Measurements from ENCODE around the gene CCDC12.

Gene CCDC12

DNA sequence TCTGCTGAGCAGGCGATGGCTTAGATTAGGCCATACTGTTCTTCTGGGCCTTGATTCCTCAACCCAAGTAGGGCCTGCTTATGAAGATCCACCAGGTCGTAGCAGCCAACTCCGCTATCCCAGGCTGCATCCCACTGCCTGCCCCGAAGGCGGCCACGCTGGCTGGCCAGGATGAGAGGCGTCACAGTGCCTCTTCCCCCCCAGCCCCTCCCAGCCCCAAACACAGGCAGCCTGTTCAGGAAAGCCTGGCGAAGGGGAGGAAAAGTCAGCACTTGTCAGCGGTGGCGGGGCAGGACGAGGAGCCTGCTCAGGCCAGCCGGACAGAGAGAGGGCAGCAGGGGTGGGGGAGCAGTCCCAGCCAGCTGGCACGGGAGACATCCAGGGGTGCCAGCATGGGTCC lies 87.8 kb downstream of the CCDC12 start:
- no peak for DNase-seq

DNA sequence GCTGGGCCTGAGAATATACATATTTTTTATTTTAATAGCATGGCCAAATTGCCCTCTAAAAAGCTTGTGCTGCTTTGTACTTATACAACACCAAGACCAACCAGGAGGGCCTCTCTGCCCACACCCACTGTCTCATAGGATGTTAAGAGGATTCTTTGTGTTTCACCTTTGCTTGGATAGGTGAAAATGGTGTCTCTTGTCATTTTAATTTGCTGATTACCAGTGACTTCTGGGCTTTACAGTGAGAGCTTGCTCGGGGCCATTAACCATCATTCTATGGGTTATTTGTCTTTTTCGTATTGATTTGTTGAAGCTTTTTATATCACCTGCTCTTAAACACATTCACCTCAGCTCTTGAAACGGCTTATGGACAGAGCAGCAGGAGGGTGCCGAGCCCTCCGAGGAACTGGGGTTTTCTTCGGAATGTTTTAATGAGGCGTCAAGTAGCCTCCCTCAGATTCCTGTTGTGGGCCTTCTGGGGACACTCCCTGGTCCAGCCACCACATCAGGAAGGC lies 88.5 kb downstream of the CCDC12 start:
- no peak for DNase-seq

DNA sequence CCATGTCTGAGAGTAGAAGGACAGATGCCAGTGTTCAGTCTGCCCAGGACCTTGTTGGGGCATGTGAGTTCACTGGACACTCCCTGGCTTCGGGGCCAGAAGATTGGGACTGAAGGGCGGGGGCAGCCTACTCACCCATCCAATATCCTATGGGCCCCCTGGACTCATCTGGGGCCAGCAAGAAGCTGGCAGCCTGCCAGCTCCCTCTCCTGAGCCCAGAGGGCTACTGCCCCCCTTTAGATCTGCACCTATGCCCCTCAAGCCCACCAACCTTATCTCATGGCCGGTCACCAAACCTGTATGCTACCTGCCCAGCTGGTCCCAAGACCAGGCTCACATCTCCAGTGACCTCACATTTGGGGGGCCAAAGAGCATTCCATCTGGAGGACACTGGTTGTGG lies 90.9 kb downstream of the CCDC12 start:
- no peak for DNase-seq

DNA sequence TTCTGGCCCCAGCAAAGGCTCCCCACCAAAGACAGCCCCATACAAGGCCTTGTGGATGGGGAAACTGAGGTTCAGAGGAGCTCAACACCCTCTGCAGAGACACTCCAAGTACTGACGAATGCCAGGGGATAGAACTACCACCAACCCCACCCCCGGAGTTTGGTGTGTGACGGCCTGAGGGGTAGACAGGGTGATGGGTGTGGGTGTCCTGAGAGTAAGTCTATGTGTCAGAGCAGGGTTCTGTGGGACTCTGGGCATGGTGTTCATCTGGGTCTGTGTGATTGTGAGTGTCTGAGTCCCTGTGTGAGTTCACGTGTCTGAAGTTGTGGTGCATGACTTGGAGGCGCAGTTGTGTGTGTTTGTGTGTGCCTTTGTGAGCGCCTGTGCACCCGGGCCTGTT lies 91.6 kb downstream of the CCDC12 start:
- no peak for DNase-seq

DNA sequence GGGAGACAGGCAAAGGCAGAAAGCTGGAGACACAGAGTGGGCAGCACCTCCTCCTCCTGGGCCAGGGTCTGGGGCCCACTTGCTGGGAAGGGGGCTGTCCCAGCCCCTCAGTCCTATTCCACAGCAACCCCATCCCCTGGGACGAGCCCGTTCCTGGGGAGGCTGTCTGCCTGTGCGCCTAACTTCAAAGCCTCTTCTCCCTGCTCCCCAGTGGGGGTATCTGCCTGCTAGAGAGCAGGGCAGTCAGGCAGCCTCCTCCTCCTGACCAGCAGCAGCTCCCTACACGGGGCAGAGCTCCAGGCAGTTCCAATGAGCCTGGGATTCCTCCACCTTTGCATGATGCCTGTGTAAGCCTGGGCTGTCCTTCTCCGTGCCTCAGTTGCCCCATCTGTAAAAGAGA lies 92.1 kb downstream of the CCDC12 start:
- no peak for DNase-seq

DNA sequence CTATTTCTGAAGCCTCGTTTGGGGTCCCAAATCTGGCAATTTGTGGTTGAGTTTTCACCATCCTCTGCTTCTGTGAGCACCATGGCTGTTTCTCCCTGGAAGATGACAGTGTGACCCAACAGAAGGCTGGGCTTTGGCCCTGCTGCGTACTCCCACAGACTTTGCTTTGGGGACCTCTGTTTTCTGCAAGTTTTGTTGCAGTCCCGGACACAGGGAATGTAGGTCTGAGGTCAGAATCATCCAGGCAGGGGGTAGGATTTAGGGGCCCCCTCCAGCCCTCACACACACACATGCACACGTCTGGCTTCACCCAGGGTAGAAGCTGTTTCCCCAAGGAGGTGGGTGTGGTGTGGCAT lies 92.7 kb downstream of the CCDC12 start:
- DNase-seq: no peak

DNA sequence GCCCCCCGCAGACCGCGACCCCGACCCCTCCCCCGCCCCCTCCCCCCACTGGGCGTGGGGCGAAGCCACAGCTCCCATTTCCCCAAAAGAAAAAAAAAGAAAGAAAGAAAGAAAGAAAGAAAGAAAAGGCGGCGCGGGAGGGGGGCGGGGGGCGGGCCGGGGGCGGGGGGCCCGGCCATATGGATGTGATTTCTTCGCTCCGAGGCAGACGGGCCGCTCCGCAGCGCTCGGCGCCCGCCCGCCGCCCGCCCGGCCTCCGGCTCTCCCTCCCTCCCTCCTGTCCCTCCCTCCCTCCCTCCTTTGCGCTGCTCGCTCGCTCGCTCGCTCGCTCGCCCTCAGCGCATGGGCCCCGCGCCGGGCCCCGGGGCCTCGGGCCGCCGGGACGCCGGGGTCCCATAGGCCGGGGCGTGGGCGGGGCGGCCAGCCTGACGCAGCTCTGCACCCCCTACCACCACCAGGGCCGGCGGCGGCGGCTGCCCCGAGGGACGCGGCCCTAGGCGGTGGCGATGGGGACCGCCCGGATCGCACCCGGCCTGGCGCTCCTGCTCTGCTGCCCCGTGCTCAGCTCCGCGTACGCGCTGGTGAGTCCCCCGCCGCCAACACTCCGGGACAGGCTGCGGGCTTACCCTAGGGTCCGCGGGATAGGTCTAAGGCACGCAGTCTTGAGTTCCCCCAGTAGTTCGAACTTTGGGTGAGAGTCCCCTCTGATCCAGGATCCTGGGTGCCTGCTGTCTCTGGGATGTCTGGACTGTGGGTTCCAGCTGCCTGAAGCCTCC lies 93.3 kb downstream of the CCDC12 start:
- DNase-seq: peak; percentile 45

DNA sequence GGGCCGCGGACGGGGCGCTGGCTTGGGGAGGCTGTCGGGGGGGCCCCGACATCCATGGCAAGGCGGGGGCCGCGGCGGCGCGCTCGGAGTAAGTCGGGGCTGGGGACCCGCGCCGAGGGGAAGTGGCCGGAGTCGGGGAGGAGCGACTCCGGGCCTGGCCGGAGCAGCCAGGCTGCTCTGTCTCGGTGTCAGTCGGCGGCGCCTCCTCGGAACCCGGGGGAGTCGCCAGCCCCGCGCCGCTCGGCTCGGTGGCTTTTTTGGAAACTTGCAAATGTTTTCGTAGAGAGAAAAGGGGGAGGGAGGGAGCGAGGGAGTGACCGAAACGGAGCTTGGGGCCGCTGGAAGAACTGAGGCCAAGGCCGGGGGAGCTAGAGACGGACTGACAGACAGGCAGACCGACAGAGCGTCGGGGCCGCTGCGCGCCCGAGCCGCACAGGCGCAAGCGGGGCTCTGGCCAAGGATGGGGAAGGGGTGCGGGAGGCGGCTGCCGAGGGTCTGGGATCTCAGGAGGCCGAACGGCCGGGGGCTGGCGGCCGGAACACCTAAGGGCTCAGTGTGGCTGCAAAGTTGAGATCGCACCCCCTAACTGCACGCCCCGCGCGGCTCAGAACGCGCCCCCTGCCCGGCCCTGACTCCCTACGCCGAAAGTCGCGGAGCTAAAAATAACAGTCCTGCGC lies 94.0 kb downstream of the CCDC12 start:
- peak; percentile 38 for DNase-seq

DNA sequence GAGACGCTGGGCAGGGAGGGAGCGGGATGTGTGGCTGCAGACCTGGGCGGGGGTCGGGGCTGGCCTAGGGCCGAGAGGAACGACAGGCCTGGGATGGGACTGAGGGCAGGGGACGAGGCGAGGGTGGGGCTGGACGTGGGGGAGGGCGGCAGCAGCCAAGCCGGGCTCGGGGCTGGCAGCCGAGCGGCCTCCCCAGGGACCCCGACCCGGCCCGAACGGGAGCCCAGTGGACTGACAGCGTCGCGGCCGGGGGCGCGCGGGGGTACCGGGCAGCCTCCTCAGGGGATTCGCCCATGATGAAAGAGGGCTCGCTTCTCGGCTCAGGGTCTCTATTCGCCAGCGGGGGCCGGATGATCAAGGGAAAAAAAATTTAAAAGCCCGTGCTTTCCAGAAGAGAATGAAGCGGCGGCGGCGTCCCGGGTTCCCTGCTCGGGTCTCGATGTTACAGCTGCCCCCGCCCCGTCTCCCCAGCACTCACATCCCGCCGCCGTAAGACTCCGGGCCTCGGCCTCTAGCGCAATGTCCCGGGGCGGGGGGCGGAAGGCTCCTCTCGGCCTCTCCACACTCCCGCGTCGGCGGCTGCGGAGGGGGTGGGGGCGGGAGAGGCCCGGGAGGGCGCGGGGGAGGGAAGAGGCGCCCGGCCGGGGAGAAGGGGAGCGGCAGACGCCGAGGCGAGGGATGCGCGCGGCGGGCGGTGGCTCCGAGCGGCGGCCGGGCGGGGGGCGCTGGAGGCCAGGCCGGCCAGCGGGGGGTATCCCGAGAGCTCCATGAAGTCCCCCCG lies 94.8 kb downstream of the CCDC12 start:
- DNase-seq: peak; percentile 45

DNA sequence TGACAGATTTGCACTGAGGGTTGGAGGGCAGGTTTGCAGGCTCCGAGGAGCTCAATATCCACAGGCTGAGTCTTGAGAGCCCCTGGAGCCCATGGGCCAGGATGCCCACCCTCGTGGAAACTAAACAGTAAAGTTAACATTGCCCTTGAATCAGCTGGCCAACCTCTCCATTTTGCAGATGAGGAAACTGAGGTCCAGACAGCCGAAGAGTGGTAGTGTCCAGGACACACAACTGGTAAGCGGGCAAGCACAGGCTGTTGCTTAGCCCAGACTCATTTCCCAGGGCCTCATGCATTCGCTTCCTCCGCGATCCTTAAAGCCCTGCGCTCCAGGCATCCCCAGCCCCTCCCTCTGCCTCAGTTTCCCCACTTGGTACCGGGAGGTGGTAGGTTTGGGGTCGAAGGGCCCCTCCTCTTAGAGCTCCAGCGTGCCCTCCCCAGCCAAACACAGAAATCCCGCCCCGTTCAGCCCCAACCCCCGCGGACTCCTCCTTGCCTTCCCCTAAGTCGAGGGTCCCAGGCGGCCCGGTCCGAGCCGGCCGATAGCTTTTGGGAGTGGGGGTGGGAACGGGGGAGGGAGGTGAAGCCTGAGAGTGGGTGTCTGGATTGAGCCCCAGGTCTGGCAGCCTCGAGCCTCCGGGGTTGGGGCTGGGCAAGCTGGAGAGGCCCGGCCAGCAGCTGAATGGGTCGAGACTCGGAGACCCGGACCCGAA lies 95.5 kb downstream of the CCDC12 start:
- no peak for DNase-seq

DNA sequence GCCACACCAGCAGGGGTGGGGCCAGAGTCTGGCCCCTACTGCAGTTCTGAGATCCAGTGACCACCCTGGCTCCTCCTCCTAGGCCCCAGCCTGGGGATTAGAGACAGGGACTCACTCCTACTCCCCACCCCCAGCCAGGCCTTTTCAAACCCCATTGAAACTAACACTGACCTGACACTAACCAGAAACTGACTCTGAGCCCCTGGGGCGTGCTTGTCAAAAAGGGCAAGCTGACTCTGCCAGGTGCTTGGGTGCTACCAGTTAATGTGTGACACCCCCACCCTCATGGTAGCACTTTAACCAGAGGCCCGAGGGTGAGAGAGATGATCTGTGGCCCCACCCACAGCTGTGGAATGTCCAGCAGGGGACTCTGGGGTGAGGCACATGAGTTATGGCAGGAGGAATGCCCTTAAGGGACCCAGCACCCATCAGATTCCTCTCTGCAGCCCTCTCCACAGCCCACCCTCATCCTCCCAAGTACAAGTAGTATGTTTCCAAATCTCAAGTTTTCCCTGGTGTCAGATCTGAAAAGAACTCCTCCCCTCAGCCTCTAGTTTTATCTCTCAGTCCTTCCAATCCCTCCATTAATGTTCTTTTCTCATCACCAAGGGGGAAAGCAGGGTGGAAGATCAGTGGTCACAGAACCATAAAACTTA lies 97.6 kb downstream of the CCDC12 start:
- no peak for DNase-seq

DNA sequence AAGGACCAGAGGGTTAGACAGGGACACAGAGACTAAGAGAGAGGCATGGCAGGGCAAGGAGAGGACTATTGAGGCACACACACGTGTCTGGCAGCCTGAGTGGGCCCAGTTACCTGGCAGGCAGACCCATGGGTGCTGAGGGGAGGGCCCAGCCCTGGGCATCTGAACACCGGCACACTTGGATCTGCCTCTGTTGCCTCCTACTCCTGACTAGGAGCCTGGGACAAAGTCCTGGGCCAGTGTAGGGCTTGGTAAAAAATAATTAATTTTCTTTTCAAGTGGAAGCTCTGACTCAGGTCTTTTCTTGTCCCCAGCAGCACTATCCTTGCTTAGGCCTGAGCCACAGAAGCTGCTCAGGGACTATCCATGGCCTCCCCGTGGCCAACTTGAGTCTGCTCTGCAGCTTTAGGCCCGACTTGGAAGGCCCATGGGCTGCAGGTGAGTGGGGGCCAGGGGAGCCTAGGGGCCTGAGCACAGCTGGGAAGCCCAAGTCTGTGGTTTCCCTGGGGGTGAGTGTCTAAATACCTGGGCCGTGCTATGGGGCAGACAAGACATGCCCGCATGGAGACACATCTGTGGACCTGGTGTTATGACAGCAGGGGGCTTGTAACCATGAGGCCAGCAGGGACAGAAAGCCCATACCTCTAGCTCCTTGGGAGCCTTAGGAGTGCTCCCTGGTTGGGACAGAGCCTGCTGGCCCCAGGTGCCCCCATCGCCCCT lies 99.0 kb downstream of the CCDC12 start, which contains the start of gene PTH1R:
TSS of gene PTH1R (plus strand) at position 316 of the 720 bp plus-strand sequence. CDS start 5,839 bp downstream, outside the sequence.
- no peak for DNase-seq

DNA sequence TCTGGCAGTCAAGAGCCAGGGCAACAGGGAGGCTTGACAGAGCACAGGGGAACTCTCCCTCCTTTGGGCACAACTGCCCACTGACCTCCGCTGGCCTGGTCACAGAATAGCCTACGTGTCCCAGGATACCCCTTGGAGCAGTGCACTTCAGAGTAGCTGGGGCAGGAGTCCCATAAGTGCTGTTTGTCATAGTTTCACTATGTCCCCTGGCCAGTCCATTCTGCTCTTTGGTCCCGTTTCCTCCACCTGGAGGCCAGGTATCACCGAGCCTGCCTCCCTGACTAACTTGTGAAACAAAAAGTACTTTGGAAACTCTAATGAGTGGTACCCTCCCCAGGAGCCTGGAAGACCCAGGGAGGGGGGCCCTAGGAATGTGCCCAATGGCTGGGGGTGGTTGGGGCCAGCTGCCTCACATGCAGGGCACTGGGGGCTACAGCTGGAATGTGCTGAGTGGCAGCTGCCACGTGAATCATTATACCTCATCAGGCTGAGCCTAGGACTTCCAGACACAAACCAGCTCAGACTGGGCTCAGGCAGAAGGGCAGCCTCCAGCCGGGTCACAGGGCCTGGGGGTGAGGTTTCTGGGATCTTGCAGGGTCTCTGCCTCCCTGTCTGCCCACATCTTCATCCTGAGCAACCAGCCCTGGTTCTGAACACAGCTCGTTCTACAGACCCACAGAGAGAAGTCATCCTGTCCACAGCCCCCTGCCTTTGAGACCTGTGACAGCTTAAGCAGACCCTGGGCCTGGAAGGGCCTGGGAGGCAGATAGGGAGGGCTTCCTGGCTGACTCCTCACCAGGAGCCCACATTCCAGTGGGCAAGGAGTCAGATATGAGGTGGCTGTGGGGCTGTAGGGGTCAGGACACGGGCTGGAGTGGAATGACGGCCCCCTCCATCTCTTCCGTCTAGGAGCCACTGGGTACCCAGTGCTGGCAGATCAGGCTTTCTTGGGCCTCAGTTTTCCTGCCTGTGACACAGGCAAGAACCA lies 99.9 kb downstream of the CCDC12 start:
- no peak for DNase-seq

DNA sequence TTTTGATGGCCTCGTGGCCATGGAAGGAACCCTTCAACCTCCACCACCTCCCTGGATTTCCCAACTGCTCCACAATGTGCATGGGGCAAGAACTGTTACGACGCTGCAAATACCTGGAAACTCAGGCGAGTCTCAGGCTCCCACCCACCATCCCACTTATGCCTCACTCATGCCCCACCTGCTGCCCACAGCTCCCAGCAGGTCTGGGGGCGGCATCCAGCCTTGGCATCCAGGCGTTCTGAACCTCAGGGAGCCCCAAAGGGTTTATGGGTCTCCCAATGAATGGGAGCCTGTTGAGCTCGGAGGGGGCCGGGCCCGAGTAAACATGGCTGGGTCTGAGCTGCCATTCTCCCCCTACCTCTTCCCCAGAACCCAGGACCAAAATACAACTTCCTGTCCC lies 101.0 kb downstream of the CCDC12 start:
- DNase-seq: no peak

DNA sequence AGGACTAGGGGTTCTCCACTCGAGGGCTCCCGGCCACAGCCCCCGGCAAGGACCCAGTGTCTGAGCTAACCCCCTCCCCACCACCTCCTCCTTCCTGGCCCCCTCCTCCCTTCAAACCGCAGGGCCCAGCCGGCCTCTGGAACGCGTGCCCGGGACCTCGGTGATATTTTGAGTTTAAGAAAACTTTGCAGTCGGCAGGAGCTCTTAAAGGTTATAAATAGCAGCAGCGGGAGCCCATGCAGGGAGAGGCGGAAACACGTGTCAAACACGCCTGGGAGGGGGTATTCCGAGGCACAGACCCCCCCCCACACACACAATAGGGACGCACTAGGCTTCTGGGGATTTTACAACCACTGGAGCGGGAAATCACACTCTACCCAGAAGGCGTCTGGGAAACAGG lies 102.1 kb downstream of the CCDC12 start:
- peak; percentile 49 for DNase-seq

DNA sequence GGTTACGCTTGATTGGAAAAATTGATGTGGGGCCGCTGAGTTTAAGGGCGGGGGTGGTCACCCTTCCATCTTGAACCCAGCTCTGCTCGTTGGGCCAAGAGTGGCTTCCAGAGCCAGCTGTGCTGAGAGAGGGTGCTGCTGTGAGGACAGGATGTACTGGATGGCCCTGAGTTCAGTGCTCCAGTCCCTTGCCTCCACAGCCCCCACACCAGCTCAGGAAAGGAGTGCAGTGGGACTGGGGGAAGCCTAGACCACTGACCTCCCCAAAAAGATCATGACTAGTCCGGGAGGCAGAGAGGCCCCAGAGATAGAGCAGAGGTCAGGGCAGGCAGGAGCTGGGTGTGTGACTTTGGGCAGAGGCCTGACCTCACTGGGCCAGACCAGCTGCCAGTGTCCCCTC lies 103.0 kb downstream of the CCDC12 start:
- no peak for DNase-seq

All from fibroblast of skin of right quadriceps (primary cell).